ENCODE data around the gene PAF1.

The PAF1 gene

DNA sequence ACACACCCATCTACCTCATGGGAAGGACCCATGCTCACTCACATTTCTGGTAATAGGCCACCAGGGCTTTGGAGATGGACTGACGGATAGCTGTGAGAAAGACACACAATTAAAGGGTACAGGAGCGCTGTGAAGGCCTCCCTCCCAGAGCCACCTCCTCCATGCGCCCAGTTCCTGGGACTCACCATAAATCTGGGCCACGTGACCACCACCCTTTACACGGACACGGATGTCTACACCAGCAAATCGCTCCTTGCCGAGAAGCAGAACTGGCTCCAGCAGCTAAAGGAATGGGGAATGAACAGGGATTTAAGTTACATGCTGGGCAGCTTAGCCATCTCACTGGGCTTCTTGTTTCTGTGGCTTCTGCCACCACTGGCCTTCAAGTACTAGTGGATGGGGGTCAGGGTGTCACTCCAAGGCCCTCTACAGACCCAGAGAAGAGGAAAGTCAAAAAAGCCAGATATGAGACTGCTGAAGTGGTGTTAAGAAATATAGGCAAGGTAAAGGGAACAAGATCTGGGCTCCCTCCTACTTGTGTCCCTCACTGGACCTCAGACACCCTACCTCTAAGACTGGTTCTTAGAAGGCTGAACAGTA lies 42.7 kb upstream of the PAF1 start:
- Histone ChIP-seq H3K4me3 (ENCODE audit: control insufficient read depth in 1 of 7, extremely low read depth in 1 of 7, insufficient read depth in 4 of 7, low read depth in 2 of 7, low read length in 6 of 7) (peak overlapping the region in 1 of 7 experiments; percentile 98), H3K36me3 (ENCODE audit: control insufficient read depth in 4 of 4, insufficient read depth in 4 of 4, low read length in 3 of 4) (peaks cover 2 to 30% (median 27%) of the 10 kb centered on the region in 4 experiments), H3K27me3 (replicated peaks in 2 of 5; ENCODE audit: control insufficient read depth in 4 of 5, insufficient read depth in 5 of 5, low read length in 4 of 5) (no peaks in the 10 kb centered on the region), H3K27ac (ENCODE audit: insufficient read depth in 1 of 2, low read depth in 1 of 2, low read length in 2 of 2, poor library complexity in 1 of 2, severe bottlenecking in 2 of 2) (peak overlapping the region in 1 of 2 experiments; percentile 94), H3K4me1 (ENCODE audit: control extremely low read depth in 1 of 4, control insufficient read depth in 4 of 4, insufficient read depth in 4 of 4, low read length in 3 of 4) (peaks cover 4 to 30% (median 22%) of the 10 kb centered on the region in 4 experiments), H3K9me3 (ENCODE audit: control extremely low read depth in 1 of 5, control insufficient read depth in 4 of 5, insufficient read depth in 2 of 5, low read depth in 1 of 5, low read length in 4 of 5) (no peaks in the 10 kb centered on the region)
- CTCF ChIA-PET: interaction anchor here (0.7 to 2.4 kb wide), 5 partner anchors 16 to 37 kb away, joined by 3 to 8 read pairs (median 6); partner anchors contain the start of gene PLEKHG2
- POLR2A ChIA-PET: no interaction called here
- 100% methylated on average over 5 of the region's 8 CpGs for WGBS (ENCODE audit: insufficient coverage)
- no peak for DNase-seq

DNA sequence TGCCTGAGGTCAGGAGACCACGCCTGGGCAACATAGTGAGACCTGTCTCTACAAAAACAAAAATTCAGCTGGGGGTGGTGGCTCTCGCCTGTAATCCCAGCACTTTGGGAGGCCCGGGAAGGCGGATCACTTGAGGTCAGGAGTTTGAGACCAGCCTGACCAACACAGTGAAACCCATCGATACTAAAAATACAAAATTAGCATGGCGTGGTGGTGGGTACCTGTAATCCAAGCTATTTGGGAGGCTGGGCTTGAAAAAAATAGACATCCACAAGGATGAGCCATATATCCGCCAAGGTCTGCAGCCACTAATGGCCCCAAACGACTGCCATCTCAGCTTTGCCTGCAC lies 41.7 kb upstream of the PAF1 start:
- 98% methylated on average over 8 of the region's 8 CpGs for WGBS (ENCODE audit: insufficient coverage)
- peaks cover 4 to 30% (median 22%) of the 10 kb centered on the region in 4 experiments for H3K4me1 ChIP-seq (ENCODE audit: control extremely low read depth in 1 of 4, control insufficient read depth in 4 of 4, insufficient read depth in 4 of 4, low read length in 3 of 4)
- no peaks in the 10 kb centered on the region for H3K9me3 ChIP-seq (ENCODE audit: control extremely low read depth in 1 of 5, control insufficient read depth in 4 of 5, insufficient read depth in 2 of 5, low read depth in 1 of 5, low read length in 4 of 5)
- POLR2A ChIA-PET: no interaction called here
- CTCF ChIA-PET: interaction anchor here (0.7 to 2.4 kb wide), 2 partner anchors 21 to 44 kb away, joined by 5 to 8 read pairs; partner anchors contain the start of gene PLEKHG2
- no peak overlapping the region for H3K27ac ChIP-seq (ENCODE audit: insufficient read depth in 1 of 2, low read depth in 1 of 2, low read length in 2 of 2, poor library complexity in 1 of 2, severe bottlenecking in 2 of 2)
- DNase-seq: no peak
- peaks cover 2 to 30% (median 27%) of the 10 kb centered on the region in 4 experiments for H3K36me3 ChIP-seq (ENCODE audit: control insufficient read depth in 4 of 4, insufficient read depth in 4 of 4, low read length in 3 of 4)
- H3K4me3 ChIP-seq (ENCODE audit: control insufficient read depth in 1 of 7, extremely low read depth in 1 of 7, insufficient read depth in 4 of 7, low read depth in 2 of 7, low read length in 6 of 7): no peak overlapping the region
- H3K27me3 ChIP-seq (replicated peaks in 2 of 5; ENCODE audit: control insufficient read depth in 4 of 5, insufficient read depth in 5 of 5, low read length in 4 of 5): no peaks in the 10 kb centered on the region

DNA sequence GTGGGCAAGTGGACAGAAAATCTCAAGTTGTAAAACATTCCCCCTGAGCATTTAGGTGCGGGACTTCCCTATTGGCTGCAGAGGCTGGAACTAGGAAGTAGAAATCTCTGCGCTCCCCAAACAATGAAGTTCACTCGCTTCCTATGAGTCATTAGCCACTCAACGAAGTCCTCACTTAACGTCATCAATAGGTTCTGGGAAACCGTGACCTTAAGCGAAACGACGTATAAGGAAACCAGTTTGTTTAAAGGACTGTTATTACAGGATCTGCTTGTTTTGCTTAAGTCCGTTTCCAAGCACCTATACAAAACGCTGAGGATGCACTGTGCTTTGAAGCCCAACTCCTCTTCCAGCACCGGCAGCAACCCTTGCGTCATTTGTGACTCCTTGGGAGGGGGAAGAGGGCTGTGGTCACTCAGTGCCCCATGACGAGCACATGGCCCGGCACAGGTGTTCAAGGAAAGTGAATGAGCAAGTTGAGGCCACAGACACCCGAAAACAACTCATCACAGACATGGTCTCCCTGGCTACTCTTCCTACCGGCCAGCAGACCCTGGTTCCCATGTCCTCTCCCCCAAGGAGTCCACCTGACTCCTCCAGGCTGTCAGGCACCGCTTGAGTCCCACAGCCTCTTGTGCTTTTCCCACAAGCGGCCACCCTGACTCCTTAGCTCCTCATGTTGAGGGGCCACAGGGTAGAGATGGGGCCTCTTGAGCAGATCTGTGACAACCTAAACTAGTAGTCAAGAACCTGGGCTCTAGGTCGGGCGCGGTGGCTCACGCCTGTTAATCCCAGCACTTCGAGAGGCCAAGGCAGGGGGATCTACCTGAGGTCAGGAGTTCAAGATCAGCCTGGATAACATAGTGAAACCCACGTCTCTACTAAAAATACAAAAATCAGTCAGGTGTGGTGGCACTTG lies 40.0 kb upstream of the PAF1 start:
- no peaks in the 10 kb centered on the region for H3K27me3 ChIP-seq (replicated peaks in 2 of 5; ENCODE audit: control insufficient read depth in 4 of 5, insufficient read depth in 5 of 5, low read length in 4 of 5)
- peaks cover 2 to 30% (median 27%) of the 10 kb centered on the region in 4 experiments for H3K36me3 ChIP-seq (ENCODE audit: control insufficient read depth in 4 of 4, insufficient read depth in 4 of 4, low read length in 3 of 4)
- H3K9me3 ChIP-seq (ENCODE audit: control extremely low read depth in 1 of 5, control insufficient read depth in 4 of 5, insufficient read depth in 2 of 5, low read depth in 1 of 5, low read length in 4 of 5): no peaks in the 10 kb centered on the region
- DNase-seq: peak in 2 of 3 donors; percentile 29 to 32
- no peak overlapping the region for H3K27ac ChIP-seq (ENCODE audit: insufficient read depth in 1 of 2, low read depth in 1 of 2, low read length in 2 of 2, poor library complexity in 1 of 2, severe bottlenecking in 2 of 2)
- H3K4me1 ChIP-seq (ENCODE audit: control extremely low read depth in 1 of 4, control insufficient read depth in 4 of 4, insufficient read depth in 4 of 4, low read length in 3 of 4): peaks cover 4 to 23% (median 15%) of the 10 kb centered on the region in 4 experiments
- no peak overlapping the region for H3K4me3 ChIP-seq (ENCODE audit: control insufficient read depth in 1 of 7, extremely low read depth in 1 of 7, insufficient read depth in 4 of 7, low read depth in 2 of 7, low read length in 6 of 7)
- ChIA-PET POLR2A (interaction anchor here (0.7 kb wide), 1 partner anchor 20 kb away, joined by 3 read pairs; no protein-coding TSS in a partner anchor), CTCF (no interaction called here)
- 89% methylated on average over 18 of the region's 25 CpGs for WGBS (ENCODE audit: insufficient coverage)

DNA sequence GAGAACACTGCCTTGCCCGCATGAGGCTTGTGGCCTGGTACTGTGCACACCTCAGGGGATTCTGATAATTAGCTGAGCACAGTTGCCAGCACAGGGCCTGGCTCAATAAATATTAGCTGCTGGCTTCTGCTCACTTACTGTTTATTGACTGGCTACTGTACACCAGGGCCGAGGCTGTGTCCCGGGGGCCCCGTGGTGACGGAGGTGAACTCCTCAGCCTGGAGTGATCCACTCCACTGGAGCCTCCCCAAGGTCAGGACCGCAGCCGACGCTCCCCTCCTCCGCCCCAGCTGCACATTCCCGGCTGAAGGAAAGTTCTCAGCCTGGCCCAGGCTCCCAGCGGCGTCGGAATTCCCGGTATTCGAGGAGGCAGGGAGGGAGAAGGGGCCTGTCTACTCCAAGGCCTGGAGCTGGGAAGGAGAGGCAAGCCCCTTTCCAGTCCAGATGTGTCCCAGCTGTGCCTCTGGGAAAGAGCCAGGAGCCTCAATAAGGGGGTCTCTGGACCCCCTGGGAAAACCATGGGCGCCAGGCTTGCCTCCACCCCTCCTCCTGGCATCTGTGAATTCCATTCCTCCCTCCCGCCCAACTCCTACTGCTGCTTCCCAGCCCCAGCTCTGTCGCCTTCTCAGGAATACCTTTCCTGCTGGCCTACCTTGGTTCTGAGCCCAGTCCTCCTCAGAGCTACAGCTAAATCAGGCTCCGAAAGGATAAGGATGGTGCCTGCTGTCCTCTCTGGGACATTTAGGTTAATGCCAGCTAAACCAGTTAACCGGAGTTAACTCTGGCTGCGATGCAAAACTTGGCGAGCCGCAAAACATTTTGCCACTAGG lies 37.6 kb upstream of the PAF1 start:
- H3K4me3 ChIP-seq (ENCODE audit: control insufficient read depth in 1 of 7, extremely low read depth in 1 of 7, insufficient read depth in 4 of 7, low read depth in 2 of 7, low read length in 6 of 7): no peak overlapping the region
- no peak overlapping the region for H3K27ac ChIP-seq (ENCODE audit: insufficient read depth in 1 of 2, low read depth in 1 of 2, low read length in 2 of 2, poor library complexity in 1 of 2, severe bottlenecking in 2 of 2)
- H3K27me3 ChIP-seq (replicated peaks in 2 of 5; ENCODE audit: control insufficient read depth in 4 of 5, insufficient read depth in 5 of 5, low read length in 4 of 5): no peaks in the 10 kb centered on the region
- peaks cover 0 to 7% (median 0%) of the 10 kb centered on the region in 4 experiments for H3K4me1 ChIP-seq (ENCODE audit: control extremely low read depth in 1 of 4, control insufficient read depth in 4 of 4, insufficient read depth in 4 of 4, low read length in 3 of 4)
- WGBS (ENCODE audit: insufficient coverage): 62% methylated on average over 23 of the region's 23 CpGs
- H3K9me3 ChIP-seq (ENCODE audit: control extremely low read depth in 1 of 5, control insufficient read depth in 4 of 5, insufficient read depth in 2 of 5, low read depth in 1 of 5, low read length in 4 of 5): no peaks in the 10 kb centered on the region
- peaks cover 2 to 29% (median 22%) of the 10 kb centered on the region in 4 experiments for H3K36me3 ChIP-seq (ENCODE audit: control insufficient read depth in 4 of 4, insufficient read depth in 4 of 4, low read length in 3 of 4)
- ChIA-PET POLR2A (no interaction called here), CTCF (interaction anchor here (0.7 to 3.2 kb wide), 6 partner anchors 10 to 106 kb away, joined by 3 to 21 read pairs (median 4); no protein-coding TSS in a partner anchor)
- DNase-seq: no peak

DNA sequence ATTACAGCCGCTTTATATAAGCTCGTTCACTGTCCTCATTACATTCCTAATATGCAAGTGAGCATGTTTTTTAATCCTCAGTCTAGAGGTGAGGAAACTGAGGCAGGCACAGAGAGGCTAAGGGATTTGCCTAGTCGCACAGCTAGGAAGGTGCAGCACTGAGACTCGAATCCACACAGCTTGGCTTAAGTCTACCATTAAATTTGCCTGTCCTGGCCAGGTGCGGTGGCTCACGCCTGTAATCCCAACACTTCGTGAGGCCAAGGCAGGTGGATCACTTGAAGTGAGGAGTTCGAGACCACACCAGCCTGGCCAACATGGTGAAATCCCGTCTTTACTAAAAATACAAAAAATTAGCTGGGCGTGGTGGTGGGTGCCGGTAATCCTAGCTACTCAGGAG lies 36.8 kb upstream of the PAF1 start:
- POLR2A ChIA-PET: interaction anchor here (2.2 kb wide), 1 partner anchor 8 kb away, joined by 8 read pairs; the partner anchor contains the start of gene RPS16
- H3K27me3 ChIP-seq (replicated peaks in 2 of 5; ENCODE audit: control insufficient read depth in 4 of 5, insufficient read depth in 5 of 5, low read length in 4 of 5): no peaks in the 10 kb centered on the region
- CTCF ChIA-PET: interaction anchor here (0.7 to 3.2 kb wide), 5 partner anchors 8 to 106 kb away, joined by 3 to 21 read pairs (median 4); partner anchors contain the start of gene RPS16
- no peaks in the 10 kb centered on the region for H3K9me3 ChIP-seq (ENCODE audit: control extremely low read depth in 1 of 5, control insufficient read depth in 4 of 5, insufficient read depth in 2 of 5, low read depth in 1 of 5, low read length in 4 of 5)
- H3K27ac ChIP-seq (ENCODE audit: insufficient read depth in 1 of 2, low read depth in 1 of 2, low read length in 2 of 2, poor library complexity in 1 of 2, severe bottlenecking in 2 of 2): no peak overlapping the region
- no peak for DNase-seq
- 96% methylated on average over 10 of the region's 11 CpGs for WGBS (ENCODE audit: insufficient coverage)
- peaks cover 5 to 29% (median 20%) of the 10 kb centered on the region in 4 experiments for H3K36me3 ChIP-seq (ENCODE audit: control insufficient read depth in 4 of 4, insufficient read depth in 4 of 4, low read length in 3 of 4)
- H3K4me3 ChIP-seq (ENCODE audit: control insufficient read depth in 1 of 7, extremely low read depth in 1 of 7, insufficient read depth in 4 of 7, low read depth in 2 of 7, low read length in 6 of 7): no peak overlapping the region
- peaks cover 0 to 7% (median 0%) of the 10 kb centered on the region in 4 experiments for H3K4me1 ChIP-seq (ENCODE audit: control extremely low read depth in 1 of 4, control insufficient read depth in 4 of 4, insufficient read depth in 4 of 4, low read length in 3 of 4)

DNA sequence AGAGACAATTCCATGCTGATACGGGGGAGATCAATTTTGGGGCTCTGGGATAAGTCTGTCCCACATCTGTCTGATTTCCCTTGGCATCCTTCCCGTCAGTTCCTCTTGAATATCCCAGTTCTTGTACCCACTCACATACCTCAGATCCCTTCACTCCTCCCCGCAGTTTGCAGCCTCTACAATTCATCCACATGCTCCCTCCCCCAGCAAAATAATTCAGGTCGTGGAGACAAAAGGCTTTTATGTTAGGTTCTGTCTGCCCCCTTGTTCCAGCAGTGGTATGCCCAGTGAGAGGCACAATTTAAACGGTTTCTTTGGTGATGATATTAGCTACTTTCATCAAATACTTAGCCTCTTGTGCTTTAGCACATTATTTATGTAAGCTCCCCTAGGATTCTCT lies 35.3 kb upstream of the PAF1 start:
- no peak overlapping the region for H3K27ac ChIP-seq (ENCODE audit: insufficient read depth in 1 of 2, low read depth in 1 of 2, low read length in 2 of 2, poor library complexity in 1 of 2, severe bottlenecking in 2 of 2)
- H3K4me1 ChIP-seq (ENCODE audit: control extremely low read depth in 1 of 4, control insufficient read depth in 4 of 4, insufficient read depth in 4 of 4, low read length in 3 of 4): peaks cover 0 to 4% (median 0%) of the 10 kb centered on the region in 4 experiments
- H3K27me3 ChIP-seq (replicated peaks in 2 of 5; ENCODE audit: control insufficient read depth in 4 of 5, insufficient read depth in 5 of 5, low read length in 4 of 5): no peaks in the 10 kb centered on the region
- ChIA-PET CTCF (interaction anchor here (1.7 kb wide), 1 partner anchor 9 kb away, joined by 7 read pairs; the partner anchor contains the start of gene RPS16), POLR2A (interaction anchor here (0.7 to 2.2 kb wide), 3 partner anchors 9 to 19 kb away, joined by 3 to 8 read pairs (median 4); partner anchors contain the start of genes RPS16 and SUPT5H)
- no peak for DNase-seq
- WGBS (ENCODE audit: insufficient coverage): 93% methylated on average over 5 of the region's 5 CpGs
- peaks cover 5 to 29% (median 19%) of the 10 kb centered on the region in 4 experiments for H3K36me3 ChIP-seq (ENCODE audit: control insufficient read depth in 4 of 4, insufficient read depth in 4 of 4, low read length in 3 of 4)
- no peak overlapping the region for H3K4me3 ChIP-seq (ENCODE audit: control insufficient read depth in 1 of 7, extremely low read depth in 1 of 7, insufficient read depth in 4 of 7, low read depth in 2 of 7, low read length in 6 of 7)
- no peaks in the 10 kb centered on the region for H3K9me3 ChIP-seq (ENCODE audit: control extremely low read depth in 1 of 5, control insufficient read depth in 4 of 5, insufficient read depth in 2 of 5, low read depth in 1 of 5, low read length in 4 of 5)
